IMR-90 (cell line): ENCODE measurements around the gene LRRC37B. TPM values are rescaled to one million over a fixed set of nuclear protein-coding genes. Genes with fewer than 3 reads are reported as not detected.
"Not testable (repeated sequence)": the region's sequence is repeated elsewhere in the genome, so short reads cannot be mapped to it uniquely, and the experiment has no call there.

Experiments used
- ATAC-seq: fragments of 200-7000 bp; cut with Tn5 transposase; 2 replicates; pipeline ENCODE4 v1.9.1; 2020; ENCODE audit warnings: low read depth, mild to moderate bottlenecking, moderate library complexity
- BruUV-seq: library from RNA; stranded (reverse); fragments of 400-500 nt; replicated peaks from 2 replicates; lab custom pipeline; 2021; lab: Mats Ljungman, UMichigan
- CTCF ChIA-PET: fragments of 300-600 bp; formaldehyde crosslinking; extraction: SDS; loops from one replicate; lab custom pipeline; 2021; ENCODE audit warnings: antibody characterized with exemption; lab: Yijun Ruan, JAX
- POLR2A ChIA-PET: fragments of 300-600 bp; sonication (Branson Sonifier 250); formaldehyde crosslinking; loops from one replicate; lab custom pipeline; 2022; ENCODE audit warnings: antibody characterized with exemption; ENCODE audit not compliant: unreplicated experiment; lab: Charles Lee
- DNase-seq: peaks from one replicate; pipeline ENCODE4 v3.0.0; 2013
- H2AFZ ChIP-seq: replicated peaks from 2 replicates; pipeline ENCODE3; 2013; ENCODE audit warnings: low read length, mild to moderate bottlenecking; ENCODE audit not compliant: poor library complexity
- H2AK5ac ChIP-seq: 2 replicates; pipeline ENCODE4 v1.6.1; 2013; ENCODE audit warnings: low read depth, low read length, inconsistent platforms
- H2AK9ac ChIP-seq: replicated peaks from 2 replicates; pipeline ENCODE3; 2013; ENCODE audit warnings: mild to moderate bottlenecking, low read depth, low read length, moderate library complexity; ENCODE audit not compliant: poor library complexity
- H2BK120ac ChIP-seq: 2 replicates; pipeline ENCODE4 v1.6.1; 2013; ENCODE audit warnings: low read depth, low read length, inconsistent platforms
- H2BK15ac ChIP-seq: 3 replicates; pipeline ENCODE4 v1.6.1; 2013; ENCODE audit warnings: low read depth, low read length, inconsistent platforms
- H2BK20ac ChIP-seq: 2 replicates; pipeline ENCODE4 v1.6.1; 2013; ENCODE audit warnings: low read depth, mild to moderate bottlenecking, inconsistent platforms, low read length, moderate library complexity
- H2BK5ac ChIP-seq: 2 replicates; pipeline ENCODE4 v1.6.1; 2013; ENCODE audit warnings: mild to moderate bottlenecking, low read depth, low read length, inconsistent platforms; ENCODE audit not compliant: poor library complexity, severe bottlenecking
- H3K14ac ChIP-seq: replicated peaks from 2 replicates; pipeline ENCODE4 v1.6.1; 2013; ENCODE audit warnings: low read depth, low read length, inconsistent platforms
- H3K18ac ChIP-seq: 2 replicates; pipeline ENCODE4 v1.6.1; 2013; ENCODE audit warnings: low read depth, low read length, control low read depth
- H3K23ac ChIP-seq: 2 replicates; pipeline ENCODE4 v1.6.1; 2013; ENCODE audit warnings: low read depth, low read length, inconsistent platforms
- H3K27ac ChIP-seq: 2 replicates; pipeline ENCODE4 v1.5.1; 2013; ENCODE audit warnings: mild to moderate bottlenecking, control low read depth, low read length; ENCODE audit not compliant: insufficient read depth
- H3K27me3 ChIP-seq: 2 replicates; pipeline ENCODE4 v1.6.1; 2013; ENCODE audit warnings: low read length; ENCODE audit not compliant: control insufficient read depth, insufficient read depth
- H3K36me3 ChIP-seq: 2 replicates; pipeline ENCODE4 v1.6.1; 2013; ENCODE audit warnings: low read length, mixed read lengths; ENCODE audit not compliant: control insufficient read depth, insufficient read depth
- H3K4ac ChIP-seq: 2 replicates; pipeline ENCODE4 v1.6.1; 2013; ENCODE audit warnings: low read depth, low read length, inconsistent platforms
- H3K4me1 ChIP-seq: 2 replicates; pipeline ENCODE4 v1.6.1; 2013; ENCODE audit warnings: low read length, mixed read lengths; ENCODE audit not compliant: control insufficient read depth, insufficient read depth
- H3K4me2 ChIP-seq: 2 replicates; pipeline ENCODE4 v1.6.1; 2013; ENCODE audit warnings: low read depth, mild to moderate bottlenecking, control low read depth, low read length, moderate library complexity
- H3K4me3 ChIP-seq: 2 replicates; pipeline ENCODE4 v1.5.1; 2013; ENCODE audit warnings: low read depth, mild to moderate bottlenecking, control low read depth, low read length, moderate library complexity; ENCODE audit not compliant: insufficient read depth
- H3K56ac ChIP-seq: 2 replicates; pipeline ENCODE4 v1.6.1; 2013; ENCODE audit warnings: low read length, inconsistent platforms; ENCODE audit not compliant: insufficient read depth; ENCODE audit errors: extremely low read depth
- H3K79me1 ChIP-seq, 2 experiments: 2 replicates each; pipeline ENCODE4 v1.6.1; 2013; ENCODE audit warnings: low read length in 2 of 2, inconsistent platforms in 1 of 2, low read depth in 1 of 2
- H3K9ac ChIP-seq: 2 replicates; pipeline ENCODE4 v1.6.1; 2013; ENCODE audit warnings: low read depth, low read length, control low read depth
- H3K9me1 ChIP-seq: 2 replicates; pipeline ENCODE4 v1.6.1; 2013; ENCODE audit warnings: low read length, inconsistent platforms; ENCODE audit not compliant: insufficient read depth
- H3K9me3 ChIP-seq: 2 replicates; pipeline ENCODE4 v1.6.1; 2013; ENCODE audit warnings: low read length; ENCODE audit not compliant: control insufficient read depth, insufficient read depth
- H4K20me1 ChIP-seq: 2 replicates; pipeline ENCODE4 v1.6.1; 2013; ENCODE audit warnings: low read length, inconsistent platforms; ENCODE audit not compliant: insufficient read depth
- H4K5ac ChIP-seq: 2 replicates; pipeline ENCODE4 v1.6.1; 2013; ENCODE audit warnings: mild to moderate bottlenecking, low read depth, low read length, control low read depth
- H4K8ac ChIP-seq, 2 experiments: 2 replicates each; pipeline ENCODE4 v1.6.1; 2013; ENCODE audit warnings: low read depth in 2 of 2, low read length in 2 of 2, control low read depth in 1 of 2, inconsistent platforms in 1 of 2
- H4K91ac ChIP-seq: 2 replicates; pipeline ENCODE4 v1.6.1; 2013; ENCODE audit warnings: low read depth, low read length, inconsistent platforms; ENCODE audit not compliant: insufficient read depth
- WGBS, 2 experiments: methylation state at CpG; one replicate each; pipeline versions ENCODE4 v1.1.5 to v1.1.7; 2013; ENCODE audit warnings: missing lambda C conversion rate in 2 of 2; ENCODE audit not compliant: insufficient read length in 1 of 2; ENCODE audit errors: extremely low coverage in 2 of 2; 5-methylcytosine and 5-hydroxymethylcytosine counted together
- dilution Hi-C: fragments of 300-500 bp; cut with HindIII; formaldehyde crosslinking; loops from one replicate; pipeline ENCODE4 v1.14.3; 2018; ENCODE audit warnings: low sequenced_read_pairs; ENCODE audit not compliant: unreplicated experiment
- in situ Hi-C: fragments of 300-500 bp; cut with MboI; formaldehyde crosslinking; loops from 3 replicates; pipeline ENCODE4 v1.14.3; 2019; ENCODE audit warnings: low sequenced_read_pairs, inconsistent platforms, mixed read lengths
- intact Hi-C: fragments of 100-400 bp; cut with micrococcal nuclease; formaldehyde crosslinking; loops from 2 replicates; pipeline ENCODE4 v1.10.0; 2022
- polyA plus RNA-seq, 3 experiments: library from polyadenylated mRNA; depleted of rRNA; stranded (reverse); fragments of >200 nt; gene quantifications; 2 replicates each; pipeline ENCODE4 v1.2.3, GENCODE V29; 2012; ENCODE audit warnings: low replicate concordance in 1 of 3
- total RNA-seq: library from RNA; depleted of rRNA; stranded (reverse); fragments of >200 nt; gene quantifications from 2 replicates; pipeline ENCODE4 v1.2.3, GENCODE V29; 2012
- TF ChIP-seq, protein P1 (sequence below): conservative IDR thresholded peaks from 2 replicates; pipeline ENCODE4 v1.5.1; 2012; ENCODE audit warnings: mild to moderate bottlenecking, low read depth, low read length, improper control_type of control experiment

The LRRC37B gene
- total and polyA plus RNA-seq, 2 of the 4 experiments (the other 2 are of a cell fraction), result 4.3 to 7.2 TPM

DNA sequence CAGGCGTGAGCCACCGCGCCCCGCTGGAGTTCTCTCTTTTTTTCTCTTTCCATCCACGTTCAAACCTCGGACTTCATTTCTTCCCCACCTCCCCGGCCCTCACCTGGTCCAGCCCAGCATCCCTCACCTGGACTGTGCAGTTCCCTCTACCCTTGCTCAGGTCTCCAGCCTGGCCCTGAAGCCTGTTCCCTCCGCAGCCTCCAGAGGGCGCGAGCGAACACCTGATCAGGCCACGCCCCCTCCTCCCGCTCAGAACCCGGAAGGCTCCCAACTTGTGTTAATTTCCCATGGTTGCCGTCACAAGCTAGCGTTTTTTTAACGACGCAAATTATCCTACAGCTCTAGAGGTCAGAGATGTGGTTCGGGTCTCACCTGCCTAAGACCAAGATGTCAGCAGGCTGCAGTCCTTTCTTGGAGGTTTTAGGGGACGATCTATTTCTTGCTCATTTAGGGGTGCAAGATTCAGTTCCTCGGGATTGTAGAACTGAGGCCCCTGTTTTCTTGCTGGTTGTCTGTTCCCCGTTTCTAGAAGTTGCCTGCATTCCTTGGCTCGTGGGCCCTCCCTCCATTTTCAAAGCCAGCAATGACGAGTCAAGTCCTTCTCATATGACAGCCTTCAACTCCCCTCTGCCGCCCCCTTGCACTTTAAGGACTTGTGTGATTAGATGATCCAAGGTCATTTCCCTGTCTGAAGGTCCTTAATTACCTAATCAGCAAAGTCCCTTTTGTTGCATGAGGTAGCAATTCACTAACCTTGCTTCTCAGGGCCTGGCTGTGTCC lies 59.9 kb downstream of the LRRC37B start:
- H4K20me1 ChIP-seq, H2BK120ac ChIP-seq, H3K79me1 ChIP-seq, intact Hi-C loops, POLR2A ChIA-PET, H2BK5ac ChIP-seq, H3K27ac ChIP-seq, BruUV-seq, H2AK9ac ChIP-seq, H2BK20ac ChIP-seq, H2AFZ ChIP-seq, H3K9ac ChIP-seq, H3K56ac ChIP-seq, H3K9me1 ChIP-seq, H3K4me2 ChIP-seq, DNase-seq, H3K18ac ChIP-seq, dilution Hi-C loops, H3K23ac ChIP-seq, H3K4ac ChIP-seq, H3K9me3 ChIP-seq, H4K91ac ChIP-seq, H4K5ac ChIP-seq, H3K4me3 ChIP-seq, H3K36me3 ChIP-seq, H3K14ac ChIP-seq, in situ Hi-C loops, H3K4me1 ChIP-seq, H2AK5ac ChIP-seq, H2BK15ac ChIP-seq, H3K27me3 ChIP-seq: not testable (repeated sequence)
- peak overlapping the region in 1 of 2 experiments; percentile 68; a peak in 1 of 4 replicates for H4K8ac ChIP-seq
- CTCF ChIA-PET, result interaction anchor here (0.6 kb wide), 1 partner anchor 75 kb away, joined by 3 read pairs; no protein-coding TSS in a partner anchor
- TF ChIP-seq, protein P1, sequence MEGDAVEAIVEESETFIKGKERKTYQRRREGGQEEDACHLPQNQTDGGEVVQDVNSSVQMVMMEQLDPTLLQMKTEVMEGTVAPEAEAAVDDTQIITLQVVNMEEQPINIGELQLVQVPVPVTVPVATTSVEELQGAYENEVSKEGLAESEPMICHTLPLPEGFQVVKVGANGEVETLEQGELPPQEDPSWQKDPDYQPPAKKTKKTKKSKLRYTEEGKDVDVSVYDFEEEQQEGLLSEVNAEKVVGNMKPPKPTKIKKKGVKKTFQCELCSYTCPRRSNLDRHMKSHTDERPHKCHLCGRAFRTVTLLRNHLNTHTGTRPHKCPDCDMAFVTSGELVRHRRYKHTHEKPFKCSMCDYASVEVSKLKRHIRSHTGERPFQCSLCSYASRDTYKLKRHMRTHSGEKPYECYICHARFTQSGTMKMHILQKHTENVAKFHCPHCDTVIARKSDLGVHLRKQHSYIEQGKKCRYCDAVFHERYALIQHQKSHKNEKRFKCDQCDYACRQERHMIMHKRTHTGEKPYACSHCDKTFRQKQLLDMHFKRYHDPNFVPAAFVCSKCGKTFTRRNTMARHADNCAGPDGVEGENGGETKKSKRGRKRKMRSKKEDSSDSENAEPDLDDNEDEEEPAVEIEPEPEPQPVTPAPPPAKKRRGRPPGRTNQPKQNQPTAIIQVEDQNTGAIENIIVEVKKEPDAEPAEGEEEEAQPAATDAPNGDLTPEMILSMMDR, result 0 out of 2 replicates have a peak, but pooled peaks have one; percentile 8
- WGBS, 2 experiments, result 100% methylated on average over 2 of the region's 25 CpGs; no CpG with 5 or more reads in 1 of the 2 experiments
- peak; percentile 85 for ATAC-seq

DNA sequence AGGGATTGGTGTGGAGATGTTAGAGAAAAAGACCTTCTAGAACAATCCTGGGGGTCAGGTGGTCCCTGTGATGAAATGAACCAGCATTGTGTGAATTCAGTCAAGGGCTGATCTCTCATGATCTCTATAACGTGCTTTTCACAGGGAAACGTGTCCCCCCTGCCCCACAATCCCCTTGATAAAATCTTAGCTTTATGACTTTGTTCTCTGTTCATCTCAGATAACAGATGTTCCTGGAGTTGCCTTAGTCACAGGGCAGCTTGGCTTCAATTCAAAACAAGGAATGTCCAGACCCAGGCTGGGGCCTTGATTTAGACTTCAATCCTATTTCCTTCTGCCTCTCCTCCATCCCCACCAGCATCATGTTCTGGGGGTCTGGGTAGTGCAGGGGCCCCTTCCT lies 61.9 kb downstream of the LRRC37B start:
- dilution Hi-C loops, H3K9me1 ChIP-seq, H2BK120ac ChIP-seq, H3K14ac ChIP-seq, H2AFZ ChIP-seq, H4K5ac ChIP-seq, H4K91ac ChIP-seq, H2BK20ac ChIP-seq, H3K36me3 ChIP-seq, H4K20me1 ChIP-seq, H3K79me1 ChIP-seq, H3K56ac ChIP-seq, H2AK9ac ChIP-seq, H3K23ac ChIP-seq, H3K4me1 ChIP-seq, H3K27me3 ChIP-seq, intact Hi-C loops, H3K4me2 ChIP-seq, H3K4me3 ChIP-seq, BruUV-seq, H3K4ac ChIP-seq, H4K8ac ChIP-seq, CTCF ChIA-PET, in situ Hi-C loops, H2BK5ac ChIP-seq, H3K18ac ChIP-seq, H3K9me3 ChIP-seq, H2AK5ac ChIP-seq, H3K9ac ChIP-seq, H3K27ac ChIP-seq, H2BK15ac ChIP-seq: not testable (repeated sequence)
- ATAC-seq (peak; percentile 55; the same call in 1 of the 2 replicates), DNase-seq (peak; percentile 41)
- POLR2A ChIA-PET, result interaction anchor here (0.6 kb wide), 1 partner anchor 285 kb away, joined by 6 read pairs; no protein-coding TSS in a partner anchor
- WGBS, 2 experiments, result no CpG with 5 or more reads among the region's 2 CpGs
